AG09319 (cell line): ENCODE data around the gene VAC14.

ENCODE experiments used
- DNase-seq: peaks from one replicate; pipeline ENCODE4 v3.0.0-alpha.2; 2010; ENCODE audit warnings: low read depth; ENCODE audit errors: extremely low read depth
- TF ChIP-seq, protein P1 (sequence below): IDR thresholded peaks from 2 replicates; pipeline ENCODE4 v1.5.1; 2011; ENCODE audit warnings: low read depth, mild to moderate bottlenecking, inconsistent platforms, low read length, moderate library complexity

The VAC14 gene

GRCh38 chr16:70752426-70752825, 48.5 kb downstream of the VAC14 start:
- DNase-seq: no peak
- TF ChIP-seq, protein P1, sequence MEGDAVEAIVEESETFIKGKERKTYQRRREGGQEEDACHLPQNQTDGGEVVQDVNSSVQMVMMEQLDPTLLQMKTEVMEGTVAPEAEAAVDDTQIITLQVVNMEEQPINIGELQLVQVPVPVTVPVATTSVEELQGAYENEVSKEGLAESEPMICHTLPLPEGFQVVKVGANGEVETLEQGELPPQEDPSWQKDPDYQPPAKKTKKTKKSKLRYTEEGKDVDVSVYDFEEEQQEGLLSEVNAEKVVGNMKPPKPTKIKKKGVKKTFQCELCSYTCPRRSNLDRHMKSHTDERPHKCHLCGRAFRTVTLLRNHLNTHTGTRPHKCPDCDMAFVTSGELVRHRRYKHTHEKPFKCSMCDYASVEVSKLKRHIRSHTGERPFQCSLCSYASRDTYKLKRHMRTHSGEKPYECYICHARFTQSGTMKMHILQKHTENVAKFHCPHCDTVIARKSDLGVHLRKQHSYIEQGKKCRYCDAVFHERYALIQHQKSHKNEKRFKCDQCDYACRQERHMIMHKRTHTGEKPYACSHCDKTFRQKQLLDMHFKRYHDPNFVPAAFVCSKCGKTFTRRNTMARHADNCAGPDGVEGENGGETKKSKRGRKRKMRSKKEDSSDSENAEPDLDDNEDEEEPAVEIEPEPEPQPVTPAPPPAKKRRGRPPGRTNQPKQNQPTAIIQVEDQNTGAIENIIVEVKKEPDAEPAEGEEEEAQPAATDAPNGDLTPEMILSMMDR: no peak

- DNase-seq: no peak
- TF ChIP-seq, protein P1: no peak
Measured at GRCh38 chr16:70751593-70751992, 49.4 kb downstream of the VAC14 start.

DNA sequence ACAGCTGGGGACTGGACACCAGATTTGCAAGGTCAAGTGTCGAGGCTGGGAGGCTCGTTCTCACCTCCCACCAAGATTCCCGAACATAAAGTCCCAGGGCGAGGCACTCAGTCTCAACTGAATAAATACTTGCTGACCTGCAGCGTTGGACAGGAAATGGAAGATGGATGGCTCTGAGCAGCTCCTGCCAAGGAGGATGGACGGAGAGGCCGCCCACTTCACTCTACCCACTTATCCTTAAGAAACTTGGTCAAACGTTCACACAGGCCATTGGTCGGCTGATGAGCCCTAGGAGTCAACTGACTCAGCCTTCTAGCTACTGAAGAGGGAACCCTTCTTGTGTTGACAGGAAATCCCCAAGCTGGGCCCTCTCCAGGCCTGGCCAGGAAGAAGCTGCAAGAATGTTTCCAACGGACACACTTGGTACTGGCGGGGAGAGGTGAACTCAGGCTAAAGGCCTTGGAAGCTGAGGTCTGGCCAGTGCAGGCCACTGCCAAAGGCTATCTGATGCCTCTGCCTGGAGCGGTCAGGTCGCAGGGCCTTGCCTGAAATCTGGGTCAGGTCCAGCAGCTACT, 50.0 kb downstream of the VAC14 start:
- DNase-seq: peak; percentile 69
- TF ChIP-seq, protein P1: no peak

DNA sequence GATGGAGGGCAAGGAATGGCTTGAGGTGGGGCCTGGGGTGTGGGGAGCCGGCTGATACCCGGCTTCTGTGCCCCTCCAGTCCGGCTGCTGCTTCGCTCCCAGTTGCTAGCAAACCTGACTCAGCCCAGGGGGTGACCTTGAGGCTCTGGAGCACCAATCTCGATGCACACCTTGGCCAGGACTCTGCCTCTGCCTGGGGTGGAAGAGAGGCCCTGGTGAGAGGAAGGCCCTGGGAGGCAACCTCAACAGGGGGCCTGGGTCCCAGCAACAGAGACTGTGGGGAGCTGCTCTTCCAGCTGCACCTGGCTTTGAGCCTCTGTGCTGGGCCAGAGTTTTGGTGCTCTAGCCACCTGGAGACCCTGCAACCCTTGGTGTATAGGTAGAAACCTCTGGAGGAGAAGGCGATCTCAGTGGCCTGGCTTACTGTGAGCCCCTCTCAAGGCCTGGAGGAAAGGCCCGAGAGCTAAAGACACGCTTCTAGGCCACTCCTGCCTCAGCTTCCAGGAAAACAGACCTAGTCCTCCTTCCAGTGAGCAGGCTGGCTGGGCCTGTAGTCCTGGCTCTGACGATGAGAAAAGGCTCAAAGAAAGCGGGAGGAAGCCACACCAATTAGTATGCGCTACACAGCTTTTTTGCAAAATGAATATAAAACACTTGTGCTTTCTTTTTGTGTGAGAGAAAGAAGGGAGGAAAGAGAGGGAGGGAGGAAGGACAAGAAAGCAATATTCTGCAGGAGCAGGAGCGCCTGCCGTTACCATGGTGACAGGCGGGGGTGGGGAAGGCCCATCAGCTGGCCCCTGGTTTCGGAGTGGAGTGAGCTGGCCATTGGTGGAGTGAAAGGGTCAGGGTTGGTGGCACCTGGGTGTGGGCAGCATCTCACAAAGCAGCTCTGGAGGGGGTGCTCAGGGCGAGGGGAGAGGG, 51.0 kb downstream of the VAC14 start:
- TF ChIP-seq, protein P1: no peak
- DNase-seq: no peak

DNA sequence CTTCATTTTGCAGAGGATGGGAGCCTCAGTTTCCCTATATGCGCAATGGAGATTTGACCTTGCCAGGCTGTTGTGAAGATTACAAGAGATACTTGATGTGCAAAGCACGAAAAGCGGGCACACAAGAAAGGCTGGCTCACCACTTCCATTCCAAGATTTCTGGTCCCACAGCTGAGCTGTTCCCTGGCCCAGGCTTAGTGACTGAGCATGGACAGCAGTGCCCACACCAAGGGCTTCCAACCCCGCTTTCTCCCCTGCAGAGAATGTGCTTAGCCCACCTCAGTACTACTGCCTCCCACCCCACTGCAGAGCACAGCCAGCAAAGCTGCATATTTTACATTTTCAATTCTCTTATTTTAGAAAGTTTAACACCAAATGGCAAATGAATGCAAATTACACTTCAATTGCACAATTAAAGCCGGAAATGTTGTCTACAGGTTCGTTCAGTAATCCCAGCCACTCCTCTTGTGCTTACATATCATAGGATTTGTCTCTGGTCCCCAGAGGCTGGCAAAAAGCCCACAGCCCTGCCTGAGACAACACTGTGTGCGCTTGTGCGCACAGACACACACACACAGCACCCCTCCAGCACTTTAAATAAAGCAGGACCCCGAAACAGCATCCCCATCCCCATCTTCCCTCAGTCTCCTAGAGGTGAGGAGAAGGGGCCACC, 51.8 kb downstream of the VAC14 start:
- no peak for DNase-seq
- TF ChIP-seq, protein P1: no peak

GRCh38 chr16:70747703-70748631, 53.0 kb downstream of the VAC14 start:
- TF ChIP-seq, protein P1: no peak
- no peak for DNase-seq
